Stimulated activated CD8-positive, alpha-beta memory T cell treated with anti-CD3 and anti-CD28 coated beads, Interleukin-4, amount 100 ng/mL, for 24 hours (primary cell): ENCODE data around the gene AGAP6.
"Not testable (repeated sequence)": the region's sequence is repeated elsewhere in the genome, so short reads cannot be mapped to it uniquely, and the experiment has no call there.

Experiments
- DNase-seq: peaks from one replicate; pipeline ENCODE4 v3.0.0-alpha.2; 2020; ENCODE audit warnings: low read depth

AGAP6 gene

DNA sequence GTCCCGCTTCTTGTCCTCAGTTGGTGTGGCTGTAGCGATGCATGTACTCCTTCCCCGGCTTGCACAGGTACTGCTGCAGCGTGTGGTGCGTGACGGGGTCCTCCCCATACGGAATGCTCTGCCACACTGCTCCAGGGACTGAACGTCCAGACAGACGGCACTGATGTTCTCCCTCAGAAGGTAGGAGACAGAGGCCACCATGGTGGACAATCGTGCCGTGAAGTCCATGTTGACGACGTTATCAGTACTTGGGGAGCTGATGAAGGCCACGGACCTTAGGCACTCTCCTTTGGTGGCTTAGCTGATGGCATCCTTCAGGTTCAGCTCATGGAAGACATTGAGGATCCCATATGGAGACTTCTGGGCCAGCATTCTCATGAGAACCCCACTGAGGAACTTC, 37.4 kb downstream of the AGAP6 start:
- DNase-seq: no peak

DNA sequence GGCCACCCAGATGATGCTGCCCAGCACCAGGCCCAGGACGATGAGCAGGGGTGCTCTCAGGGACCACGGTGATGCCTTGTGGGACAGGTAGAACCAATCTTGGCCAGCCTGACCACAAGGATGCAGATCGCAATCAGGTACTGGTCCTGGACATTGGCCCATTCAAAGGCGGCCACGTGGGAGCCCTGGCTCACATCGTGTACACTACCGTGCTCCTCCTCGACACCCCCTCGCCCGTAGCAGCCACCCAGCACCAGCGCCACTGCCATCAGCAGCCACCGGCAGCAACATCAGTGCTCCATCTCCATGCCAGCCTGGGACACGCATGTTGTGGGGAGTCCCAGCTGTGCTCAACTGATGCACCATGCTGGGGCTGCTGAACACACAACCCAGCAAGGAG, 39.0 kb downstream of the AGAP6 start:
- no peak for DNase-seq

DNA sequence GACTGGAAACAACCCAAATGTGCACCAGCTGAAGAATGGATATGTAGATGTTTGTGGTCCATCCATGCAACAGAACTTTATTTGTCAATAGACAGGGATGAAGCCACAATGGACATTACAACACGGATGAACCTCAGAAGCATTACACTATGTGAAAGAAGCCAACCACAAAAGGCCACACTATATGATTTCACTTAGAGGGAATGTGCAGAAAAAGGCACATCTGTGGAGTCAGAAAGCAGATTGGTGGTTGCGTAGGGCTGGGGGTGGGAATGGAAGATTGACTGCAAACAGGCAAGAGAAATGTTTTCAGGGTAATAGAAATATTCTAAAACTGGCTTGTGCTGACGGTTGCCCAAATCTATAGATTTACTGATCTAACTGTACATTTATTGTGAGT, 45.3 kb downstream of the AGAP6 start:
- DNase-seq: no peak

DNA sequence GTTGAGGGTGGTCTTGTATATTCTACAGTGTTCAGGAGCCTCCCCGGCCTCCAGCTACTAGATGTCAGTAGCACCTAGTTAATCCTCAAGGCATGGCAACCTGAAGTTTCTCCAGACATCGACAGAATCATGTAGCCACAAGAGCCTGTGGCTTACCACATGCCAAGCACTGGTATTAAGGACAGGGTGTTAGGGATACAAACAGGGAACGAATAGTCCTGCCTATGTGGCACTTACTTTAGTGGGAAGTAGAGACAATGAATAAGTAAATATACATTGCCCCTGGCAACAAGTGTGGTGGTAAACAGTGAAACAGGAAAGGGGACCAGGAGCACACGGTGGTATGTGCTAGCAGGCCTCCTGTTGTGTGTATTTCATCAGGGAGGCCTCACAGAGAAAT, 47.1 kb downstream of the AGAP6 start:
- not testable (repeated sequence) for DNase-seq

DNA sequence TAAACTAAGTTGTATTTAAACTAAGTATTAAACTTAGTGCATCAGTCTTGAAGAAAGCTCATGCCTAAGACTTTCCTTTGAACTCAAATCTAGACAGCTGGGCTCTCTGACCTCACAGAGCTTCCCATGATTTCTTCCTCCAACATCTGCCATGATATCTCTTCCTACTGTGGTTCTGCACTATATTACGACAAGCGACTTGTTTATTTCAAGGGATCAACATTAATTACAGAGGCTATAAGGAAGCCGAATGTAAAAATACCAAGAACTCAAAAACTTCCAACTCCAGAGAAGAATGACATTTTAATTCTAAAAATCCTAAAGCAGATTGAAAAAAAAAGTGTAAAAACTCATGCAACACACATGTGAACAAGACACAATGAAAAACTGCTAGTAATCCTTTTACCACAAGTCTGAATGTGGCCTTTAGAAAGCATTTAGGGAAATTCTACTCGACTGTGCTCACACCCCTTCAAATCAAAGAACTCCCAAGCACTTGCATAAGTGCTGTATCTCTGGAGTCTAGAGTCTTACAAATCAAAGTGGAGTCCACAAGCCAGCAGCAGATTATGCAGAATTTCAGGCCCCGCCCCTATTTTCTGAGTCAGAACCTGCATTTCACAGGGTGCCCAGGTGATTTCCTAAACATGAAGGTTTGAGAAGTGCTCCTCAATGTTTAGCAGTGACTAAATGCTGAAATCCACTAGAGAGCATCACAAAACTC, 56.9 kb downstream of the AGAP6 start:
- no peak for DNase-seq

DNA sequence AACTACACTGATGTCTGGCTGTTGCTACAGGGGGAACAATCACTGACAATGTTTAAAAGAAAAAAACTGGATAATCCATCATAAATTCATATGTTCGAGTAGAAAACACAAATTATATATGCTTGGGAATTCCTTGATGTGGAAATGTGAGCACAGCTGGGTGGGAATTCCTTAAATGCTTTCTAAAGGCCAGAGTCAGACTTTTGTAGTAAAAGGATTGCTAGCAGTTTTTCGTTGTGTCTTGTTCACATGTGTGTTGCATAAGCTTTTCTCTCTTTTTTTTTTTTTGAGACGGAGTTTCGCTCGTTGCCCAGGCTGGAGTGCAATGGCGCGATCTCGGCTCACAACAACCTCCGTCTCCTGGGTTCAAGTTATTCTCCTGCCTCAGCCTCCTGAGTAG, 58.3 kb downstream of the AGAP6 start:
- DNase-seq: not testable (repeated sequence)

DNA sequence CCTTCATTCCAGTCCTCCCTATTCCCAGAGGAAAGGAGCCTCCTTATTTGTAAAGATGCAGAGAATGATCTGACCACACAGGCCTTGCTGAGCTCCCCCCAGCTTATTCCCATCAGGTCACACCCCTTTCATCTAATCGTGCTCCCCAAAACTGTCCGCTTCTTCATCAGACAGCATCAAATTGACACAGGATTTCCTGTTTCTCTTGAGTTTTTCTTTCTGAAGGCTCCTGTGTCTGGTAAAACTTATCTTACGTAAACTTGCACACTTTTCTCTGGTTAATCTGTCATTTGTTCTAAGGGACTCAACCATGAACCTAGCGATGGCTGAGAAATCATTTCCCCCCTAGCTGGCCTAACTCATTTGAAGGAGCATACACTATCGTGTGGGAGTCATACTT, 59.4 kb downstream of the AGAP6 start:
- DNase-seq: not testable (repeated sequence)

DNA sequence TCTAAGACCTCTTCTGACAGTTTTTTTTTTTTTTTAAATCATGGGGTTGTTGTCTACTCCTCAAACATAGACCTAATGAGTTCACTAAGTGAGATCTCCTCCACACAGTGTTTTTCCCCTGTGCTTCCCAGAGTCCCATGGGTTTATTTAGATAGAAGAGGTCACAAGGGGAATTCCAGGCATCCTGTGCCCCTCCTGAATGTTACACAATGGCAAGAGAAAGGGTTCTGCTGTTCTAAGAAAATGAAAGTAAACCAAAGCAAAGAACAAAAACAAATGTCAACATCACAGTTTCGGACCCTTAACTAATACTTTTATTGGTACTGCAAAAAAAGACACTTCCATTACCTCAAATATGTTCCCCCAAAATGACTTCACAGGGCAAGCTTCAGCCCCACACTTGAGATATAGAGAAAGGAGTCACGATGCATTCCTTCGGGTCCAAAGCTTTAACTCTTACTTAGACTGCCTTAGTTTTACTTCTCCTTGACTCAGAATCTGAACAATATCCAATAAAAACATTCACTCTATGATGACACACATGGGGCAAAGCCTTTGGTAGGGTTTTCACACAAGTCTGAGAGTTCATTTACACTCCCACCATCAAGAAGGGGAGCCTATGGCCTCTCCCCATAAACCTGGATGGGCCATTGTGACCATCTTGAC, 63.9 kb downstream of the AGAP6 start:
- DNase-seq: not testable (repeated sequence)

DNA sequence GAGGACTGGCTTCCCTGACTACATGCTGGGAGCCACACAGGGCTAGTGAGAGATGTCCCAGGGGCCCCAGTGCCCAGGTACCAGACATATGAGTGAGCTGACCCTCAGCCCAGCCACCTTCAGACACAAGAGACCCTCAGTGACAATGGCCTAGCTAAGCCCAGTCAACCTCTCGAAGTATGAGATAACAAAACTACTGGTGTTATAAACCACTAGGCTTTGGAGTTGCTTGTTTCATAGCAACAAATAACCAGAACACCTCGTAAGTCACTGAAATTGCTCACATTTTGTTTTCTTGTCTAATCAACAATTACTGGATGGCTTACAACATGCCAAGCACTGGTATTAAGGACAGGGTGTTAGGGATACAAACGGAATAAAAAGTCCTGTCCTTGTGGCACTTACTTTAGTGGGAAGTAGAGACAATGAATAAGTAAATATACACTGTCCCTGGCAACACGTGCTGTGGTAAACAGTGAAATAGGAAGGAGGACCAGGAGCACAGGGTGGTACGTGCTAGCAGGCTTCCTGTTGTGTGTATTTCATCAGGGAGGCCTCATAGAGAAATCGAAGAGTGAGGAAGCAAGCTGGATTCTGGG, 64.7 kb downstream of the AGAP6 start:
- DNase-seq: not testable (repeated sequence)

DNA sequence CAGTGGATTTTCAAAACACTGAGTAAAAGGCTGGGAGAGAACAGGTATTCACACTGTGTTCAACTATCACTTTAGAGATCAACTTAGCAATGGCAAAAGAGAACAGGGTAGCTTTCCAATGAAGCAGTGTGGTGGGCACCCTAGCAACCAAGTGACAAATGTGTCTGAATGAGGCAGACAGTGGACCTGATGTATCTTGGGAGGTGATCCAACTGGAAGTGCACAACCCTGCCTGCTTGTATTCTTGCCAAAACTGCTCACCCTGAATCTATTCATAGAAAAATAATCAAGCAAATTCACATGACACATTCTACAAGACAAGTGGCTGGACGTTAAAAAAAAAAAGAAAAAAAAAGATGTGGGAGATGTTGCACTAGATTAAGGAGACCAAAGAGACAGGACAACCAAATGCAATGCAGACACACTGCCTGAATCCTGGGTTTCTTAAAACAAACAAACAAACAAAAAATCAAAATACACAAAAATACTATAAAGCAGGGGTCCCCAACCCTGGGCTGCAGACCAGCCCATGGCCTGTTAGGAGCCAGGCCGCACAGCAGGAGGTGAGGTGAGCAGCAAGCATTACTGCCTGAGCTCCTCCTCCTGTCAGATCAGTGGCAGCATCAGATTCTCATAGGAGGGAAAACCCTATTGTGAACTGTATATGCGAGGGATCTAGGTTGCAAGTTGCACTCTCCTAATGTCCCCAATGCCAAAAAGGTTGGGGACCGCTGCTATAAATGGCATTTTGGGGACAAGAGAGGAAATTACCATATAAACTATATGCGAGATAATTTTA, 67.5 kb downstream of the AGAP6 start:
- DNase-seq: not testable (repeated sequence)

DNA sequence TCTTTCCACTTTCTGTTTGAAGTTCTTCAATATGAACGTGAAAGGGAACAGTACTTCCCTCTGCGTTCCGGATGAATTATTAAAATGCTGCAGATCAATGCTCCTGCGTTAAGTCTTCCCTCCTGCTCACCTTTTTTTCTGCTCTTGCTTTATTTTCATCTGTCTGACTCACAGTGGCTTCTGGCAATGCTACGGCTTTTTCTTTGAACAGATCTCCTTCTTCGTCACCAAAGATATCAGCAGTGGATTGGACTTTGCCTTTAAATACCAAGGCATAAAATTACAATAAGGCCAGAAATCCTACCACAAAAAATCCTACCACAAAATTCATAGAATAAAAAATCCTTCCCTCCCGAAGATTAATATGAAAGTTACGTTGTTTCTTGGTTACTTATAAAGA, 68.4 kb downstream of the AGAP6 start:
- DNase-seq: not testable (repeated sequence)

DNA sequence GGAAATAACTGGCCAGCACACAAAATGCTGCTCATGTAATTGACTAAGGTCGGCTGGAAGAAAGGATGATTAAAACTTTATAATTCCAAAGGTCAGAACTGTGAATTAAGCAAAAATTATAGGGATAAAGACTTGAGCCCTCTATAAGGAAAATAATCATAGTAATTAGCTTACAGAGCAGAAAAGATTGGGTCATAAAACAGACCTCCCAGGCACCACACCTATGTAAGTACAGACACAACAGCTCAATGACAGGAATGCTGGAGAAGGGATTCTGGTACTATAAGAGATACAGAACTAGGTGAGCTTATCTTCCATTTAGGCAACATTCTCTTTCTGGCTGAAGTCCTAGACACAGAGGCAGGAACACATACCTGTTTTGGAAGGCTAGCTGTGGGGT, 70.5 kb downstream of the AGAP6 start:
- not testable (repeated sequence) for DNase-seq

DNA sequence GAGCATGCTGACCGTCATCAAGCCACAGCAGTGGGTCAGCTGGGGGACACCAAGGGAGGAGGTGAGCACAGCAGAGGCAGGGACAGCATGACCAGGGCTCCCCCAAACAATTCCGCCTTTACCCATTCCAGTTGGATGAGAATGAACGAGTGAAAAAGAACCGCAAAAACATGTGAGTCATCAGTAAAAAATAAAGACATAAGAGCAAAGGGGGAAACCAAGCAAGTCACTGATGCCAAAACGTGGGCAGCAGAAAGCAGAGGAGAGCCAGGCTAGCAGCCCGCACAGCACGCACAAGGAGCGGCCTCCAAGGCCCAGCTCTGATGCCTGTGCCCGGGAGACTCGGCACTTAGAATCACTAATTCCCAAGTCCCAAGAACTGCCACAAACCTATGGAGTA, 71.7 kb downstream of the AGAP6 start:
- not testable (repeated sequence) for DNase-seq
